Measurements from ENCODE around the gene WWOX. TPM values are rescaled to one million over a fixed set of nuclear protein-coding genes. Genes with fewer than 3 reads are reported as not detected.

WWOX gene
- total and polyA plus RNA-seq, 2 of the 8 experiments (the other 6 are each of a cell fraction or from before 2014, with no cell fraction given), result 5.4 to 16.7 TPM

GRCh38 chr16:79164388-79164995, 1065.0 kb downstream of the WWOX start:
- Histone ChIP-seq H3K27ac (ENCODE audit: low read depth, low read length) (no peak overlapping the region), H3K14ac (ENCODE audit: insufficient read length) (no peak overlapping the region)
- no peak for DNase-seq (ENCODE audit: low read depth in 1 of 2, low spot score in 2 of 2)
- TF ChIP-seq CHD2 (IDR thresholded peaks at IDR 0.05; ENCODE audit: low read length) (no peak), CEBPB (IDR thresholded peaks at IDR 0.05; ENCODE audit: low read depth, low read length) (no peak), E2F6 (IDR thresholded peaks at IDR 0.05) (no peak)

More at GRCh38 chr16:79164388-79164995, 1065.0 kb downstream of the WWOX start:
- Histone ChIP-seq H2BK5ac (ENCODE audit: low read depth, low read length) (no peak overlapping the region), H3K9ac (replicated peaks in 1 of 4; ENCODE audit: extremely low read depth in 1 of 4, low read depth in 3 of 4, low read length in 3 of 4) (no peak overlapping the region), H3K4ac (replicated peaks; ENCODE audit: insufficient read length, low read depth, low read length) (no peak overlapping the region), H3K18ac (ENCODE audit: extremely low read depth, low read length) (no peak overlapping the region), H3K4me3 (ENCODE audit: extremely low read depth in 1 of 4, insufficient read depth in 2 of 4, low read depth in 3 of 4, low read length in 4 of 4) (no peak overlapping the region), H2BK15ac (ENCODE audit: low read length) (no peak overlapping the region), H4K91ac (replicated peaks; ENCODE audit: insufficient read length, low read length) (no peak overlapping the region), H3K56ac (replicated peaks; ENCODE audit: insufficient read length, low read depth, low read length) (no peak overlapping the region), H3K23me2 (ENCODE audit: low read depth, low read length) (no peaks in the 10 kb centered on the region; the same call in 1 of the 2 replicates), H2BK20ac (ENCODE audit: low read length) (no peak overlapping the region), H2BK12ac (ENCODE audit: low read depth, low read length) (no peak overlapping the region), H3K36me3 (ENCODE audit: control insufficient read depth in 2 of 4, insufficient read depth in 4 of 4, low read length in 3 of 4) (no peaks in the 10 kb centered on the region), H3K23ac (ENCODE audit: insufficient read length) (no peak overlapping the region), H3K9me3 (ENCODE audit: insufficient read depth in 2 of 2, low read depth in 1 of 2, low read length in 1 of 2) (peaks cover 6 to 7% of the 10 kb centered on the region in 2 experiments; a peak in 2 of 4 replicates), H4K20me1 (replicated peaks in 1 of 2; ENCODE audit: control insufficient read depth in 1 of 2, insufficient read depth in 2 of 2, low read length in 2 of 2) (no peaks in the 10 kb centered on the region), H3K79me1 (ENCODE audit: low read depth, low read length) (no peaks in the 10 kb centered on the region), H4K8ac (ENCODE audit: extremely low read depth, insufficient read depth, low read length) (no peak overlapping the region), H3K4me2 (ENCODE audit: insufficient read depth in 1 of 2, low read depth in 2 of 2, low read length in 2 of 2) (no peak overlapping the region), H2BK120ac (replicated peaks; ENCODE audit: low read depth, low read length) (no peak overlapping the region), H4K5ac (ENCODE audit: insufficient read length, low read depth, low read length) (no peak overlapping the region), H3K4me1 (replicated peaks in 1 of 4; ENCODE audit: control insufficient read depth in 3 of 4, insufficient read depth in 4 of 4, low read length in 3 of 4) (peaks cover 3 to 10% (median 4%) of the 10 kb centered on the region in 4 experiments; a peak in 5 of 7 replicates), H3K27me3 (replicated peaks in 1 of 4; ENCODE audit: control insufficient read depth in 3 of 4, extremely low read depth in 1 of 4, insufficient read depth in 3 of 4, low read length in 3 of 4) (no peaks in the 10 kb centered on the region), H3K79me2 (ENCODE audit: control insufficient read depth in 1 of 2, insufficient read depth in 2 of 2, low read length in 2 of 2) (no peaks in the 10 kb centered on the region), H2AFZ (ENCODE audit: low read length) (no peak overlapping the region), H2AK5ac (ENCODE audit: low read depth, low read length) (no peak overlapping the region)
- CTCF ChIA-PET (ENCODE audit: partially characterized antibody), result interaction anchor here (0.6 to 0.7 kb wide), 2 partner anchors 28 to 1768 kb away, joined by 3 to 4 read pairs; no protein-coding TSS in a partner anchor
- POLR2A ChIA-PET (ENCODE audit: partially characterized antibody), result no interaction called here
- FAIRE-seq, result no peak
- WGBS, 2 experiments (ENCODE audit: extremely low coverage in 1 of 2, insufficient coverage in 1 of 2, insufficient read length in 1 of 2, insufficient replicate concordance in 2 of 2, low coverage in 1 of 2, low lambda C conversion rate in 2 of 2, missing lambda C conversion rate in 1 of 2), result 93% methylated on average over 10 of the region's 10 CpGs; no CpG with 5 or more reads in 1 of the 2 experiments

All from H1 (cell line).